ENCODE data around the gene TMEFF1. TPM values are rescaled to one million over a fixed set of nuclear protein-coding genes. Genes with fewer than 3 reads are reported as not detected.

TMEFF1 gene
- total RNA-seq, 2 experiments from 2014 or later: 0.26 to 0.27 TPM

DNA sequence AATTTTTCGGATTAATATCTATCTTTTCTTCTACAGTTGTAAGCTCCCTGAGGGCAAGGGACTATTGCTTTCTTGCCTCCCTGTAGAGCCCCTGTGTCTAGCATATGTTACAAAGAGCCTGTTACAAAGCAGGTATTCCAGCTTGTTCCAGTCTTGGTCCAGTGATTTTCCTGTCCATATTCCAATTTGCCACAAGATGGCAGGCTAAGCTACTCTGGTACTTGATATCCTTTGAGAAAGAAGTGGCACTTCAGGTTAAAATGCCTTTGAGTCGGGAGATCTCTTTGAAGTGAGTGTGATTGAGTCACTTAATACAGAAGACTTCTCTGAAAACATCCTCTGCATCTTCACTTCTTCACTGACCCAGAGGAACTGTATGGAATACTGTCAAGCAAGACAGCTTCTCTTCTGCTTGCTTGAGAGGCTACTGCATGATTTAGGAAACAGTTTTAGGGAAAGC, 129.4 kb downstream of the TMEFF1 start:
- no peaks in the 10 kb centered on the region for H3K27me3 Mint-ChIP-seq (ENCODE audit: low read depth)

DNA sequence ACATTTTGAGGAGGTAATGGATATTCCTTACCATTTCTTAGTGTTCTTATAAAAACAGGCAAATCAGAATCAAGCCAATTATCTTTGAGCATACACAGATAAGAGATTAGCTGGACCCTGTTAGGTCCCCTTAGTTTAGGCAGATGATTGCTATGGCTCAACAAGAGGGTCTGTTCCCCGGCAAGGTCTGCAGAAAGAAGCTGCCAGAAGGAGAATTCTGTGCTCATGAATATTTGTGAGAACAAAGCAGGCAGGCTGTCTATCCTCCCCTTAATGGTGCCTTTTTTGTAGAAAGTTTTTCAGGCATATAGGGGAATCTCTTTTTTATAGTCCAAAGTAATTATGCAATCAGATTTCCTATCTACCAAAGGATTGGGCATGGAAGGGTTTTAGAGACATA, 132.5 kb downstream of the TMEFF1 start:
- H3K9me3 Mint-ChIP-seq: no peaks in the 10 kb centered on the region
- no peak for DNase-seq
- no peak overlapping the region for H3K4me3 Mint-ChIP-seq
- no peaks in the 10 kb centered on the region for H3K4me1 Mint-ChIP-seq (ENCODE audit: low read depth)
- no peaks in the 10 kb centered on the region for H3K27me3 Mint-ChIP-seq (ENCODE audit: low read depth)
- CTCF ChIA-PET: no interaction called here
- H3K27ac Mint-ChIP-seq: no peak overlapping the region
- H3K36me3 Mint-ChIP-seq (ENCODE audit: low read depth): no peaks in the 10 kb centered on the region
- intact Hi-C loops (cut with micrococcal nuclease): no loop called here

More for the DNA sequence above, 129.4 kb downstream of the TMEFF1 start:
- Mint-ChIP-seq H3K4me3 (no peak overlapping the region), H3K36me3 (ENCODE audit: low read depth) (no peaks in the 10 kb centered on the region), H3K9me3 (no peaks in the 10 kb centered on the region), H3K27ac (no peak overlapping the region), H3K4me1 (ENCODE audit: low read depth) (peaks cover 15% of the 10 kb centered on the region)
- intact Hi-C loops (cut with micrococcal nuclease): loop anchor here (1.0 to 5.0 kb wide), 2 partner anchors 110 to 709 kb away; no protein-coding TSS in a partner anchor
- CTCF ChIA-PET: interaction anchor here (0.6 to 4.1 kb wide), 14 partner anchors 13 to 787 kb away, joined by 3 to 42 read pairs (median 4); no protein-coding TSS in a partner anchor
- peak; percentile 17 for DNase-seq

DNA sequence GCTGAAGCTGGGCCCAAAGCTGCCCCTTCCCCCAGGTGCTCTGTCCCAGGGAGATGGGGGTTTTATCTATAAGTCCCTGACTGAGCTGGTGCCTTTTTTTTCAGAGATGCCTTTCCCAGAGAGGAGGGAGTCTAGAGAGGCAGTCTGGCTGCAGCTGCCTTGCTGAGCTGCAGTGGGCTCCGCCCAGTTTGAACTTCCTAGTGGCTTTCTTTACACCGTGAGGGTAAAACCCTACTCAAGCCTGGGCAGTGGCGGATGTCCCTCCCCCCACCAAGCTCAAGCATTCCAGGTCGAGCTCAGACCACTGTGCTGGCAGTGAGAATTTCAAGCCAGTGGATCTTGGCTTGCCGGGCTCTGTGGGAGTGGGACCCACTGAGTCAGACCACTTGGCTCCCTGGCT, 146.2 kb downstream of the TMEFF1 start:
- intact Hi-C loops (cut with micrococcal nuclease): no loop called here
- Mint-ChIP-seq H3K27ac (no peak overlapping the region), H3K9me3 (peaks cover 16% of the 10 kb centered on the region), H3K4me1 (ENCODE audit: low read depth) (no peaks in the 10 kb centered on the region), H3K4me3 (no peak overlapping the region), H3K27me3 (ENCODE audit: low read depth) (peaks cover 7% of the 10 kb centered on the region), H3K36me3 (ENCODE audit: low read depth) (no peaks in the 10 kb centered on the region)
- CTCF ChIA-PET: interaction anchor here (0.6 kb wide), 1 partner anchor 25 kb away, joined by 6 read pairs; no protein-coding TSS in a partner anchor
- DNase-seq: no peak

DNA sequence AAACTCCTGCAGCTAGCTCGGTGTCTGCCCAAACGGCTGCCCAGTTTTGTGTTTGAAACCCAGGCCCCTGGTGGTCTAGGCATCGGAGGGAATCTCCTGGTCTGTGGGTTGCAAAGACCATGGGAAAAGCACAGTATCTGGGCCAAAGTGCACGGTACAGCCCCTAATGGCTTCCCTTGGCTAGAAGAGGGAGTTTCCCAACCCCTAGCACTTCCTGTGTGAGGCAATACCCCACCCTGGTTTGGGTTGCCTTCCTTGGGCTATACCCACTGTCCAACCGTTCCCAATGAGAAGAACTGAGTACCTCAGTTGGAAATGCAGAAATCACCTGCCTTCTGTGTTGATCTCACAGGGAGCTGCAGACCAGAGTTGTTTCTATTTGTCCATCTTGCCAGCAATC, 146.7 kb downstream of the TMEFF1 start:
- intact Hi-C loops (cut with micrococcal nuclease): no loop called here
- peaks cover 16% of the 10 kb centered on the region for H3K9me3 Mint-ChIP-seq
- H3K4me3 Mint-ChIP-seq: no peak overlapping the region
- CTCF ChIA-PET: interaction anchor here (0.6 kb wide), 1 partner anchor 25 kb away, joined by 6 read pairs; no protein-coding TSS in a partner anchor
- no peak for DNase-seq
- peaks cover 7% of the 10 kb centered on the region for H3K27me3 Mint-ChIP-seq (ENCODE audit: low read depth)
- no peak overlapping the region for H3K27ac Mint-ChIP-seq
- H3K4me1 Mint-ChIP-seq (ENCODE audit: low read depth): no peaks in the 10 kb centered on the region
- no peaks in the 10 kb centered on the region for H3K36me3 Mint-ChIP-seq (ENCODE audit: low read depth)

DNA sequence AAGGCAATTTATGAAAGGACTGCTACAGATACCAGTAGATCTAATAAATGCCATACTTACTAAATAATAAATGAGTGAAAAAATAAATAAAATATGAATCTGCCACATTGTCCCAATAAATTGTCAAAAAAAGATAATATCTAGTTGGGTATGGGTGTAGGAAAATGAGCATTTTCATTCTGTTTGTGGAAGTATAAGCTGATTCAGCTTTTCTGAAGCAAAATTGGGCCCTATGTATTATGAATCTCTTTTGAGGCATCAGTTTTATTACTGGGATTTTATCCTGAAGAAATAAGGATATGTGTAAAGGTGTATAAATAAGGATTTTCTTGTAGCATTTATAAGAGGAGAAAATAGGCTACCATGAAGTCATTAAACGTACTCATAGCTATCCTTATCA, 151.0 kb downstream of the TMEFF1 start:
- intact Hi-C loops (cut with micrococcal nuclease): no loop called here
- no peak overlapping the region for H3K4me3 Mint-ChIP-seq
- CTCF ChIA-PET: no interaction called here
- no peak for DNase-seq
- no peaks in the 10 kb centered on the region for H3K4me1 Mint-ChIP-seq (ENCODE audit: low read depth)
- no peak overlapping the region for H3K27ac Mint-ChIP-seq
- H3K36me3 Mint-ChIP-seq (ENCODE audit: low read depth): peaks cover 2% of the 10 kb centered on the region
- peaks cover 2% of the 10 kb centered on the region for H3K9me3 Mint-ChIP-seq
- peaks cover 2% of the 10 kb centered on the region for H3K27me3 Mint-ChIP-seq (ENCODE audit: low read depth)

DNA sequence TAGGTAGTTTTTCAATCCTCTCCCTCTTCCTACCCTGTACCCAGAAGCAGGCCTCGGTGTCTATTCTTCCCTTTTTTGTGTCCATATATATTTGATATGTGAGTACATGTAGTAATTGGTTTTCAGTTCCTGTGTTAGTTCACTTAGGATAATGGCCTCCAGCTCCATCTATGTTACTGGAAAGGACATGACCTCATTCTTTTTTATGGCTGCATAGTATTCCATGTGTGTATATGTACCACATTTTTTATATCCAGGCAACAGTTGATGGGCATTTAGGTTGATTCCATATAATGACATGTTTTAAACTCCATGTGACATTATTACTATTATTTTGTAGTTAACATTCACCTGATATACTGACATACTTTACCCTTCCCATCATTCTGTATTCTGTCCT, 154.0 kb downstream of the TMEFF1 start:
- no peak for DNase-seq
- intact Hi-C loops (cut with micrococcal nuclease): no loop called here
- Mint-ChIP-seq H3K4me1 (ENCODE audit: low read depth) (no peaks in the 10 kb centered on the region), H3K9me3 (peaks cover 2% of the 10 kb centered on the region), H3K4me3 (no peak overlapping the region), H3K36me3 (ENCODE audit: low read depth) (peaks cover 2% of the 10 kb centered on the region), H3K27ac (no peak overlapping the region), H3K27me3 (ENCODE audit: low read depth) (peaks cover 6% of the 10 kb centered on the region)
- CTCF ChIA-PET: no interaction called here

Other genes with a start within 250 kb of the TMEFF1 start
- gene TEX10, start 120.2 kb upstream of the TMEFF1 start, total RNA-seq: 10 to 100 TPM; 17.3 to 17.9 TPM
- gene MSANTD3, start 46.0 kb upstream of the TMEFF1 start, total RNA-seq: 10 to 100 TPM; 10.4 to 11.5 TPM
- not detected for gene CAVIN4, start 104.9 kb downstream of the TMEFF1 start, total RNA-seq

Measured in activated naive CD4-positive, alpha-beta T cell treated with anti-CD3 and anti-CD28 coated beads for 36 hours (primary cell).